Dedifferentiated amniotic fluid mesenchymal stem cell (primary cell): ENCODE measurements around the gene ANKFY1.
"Not testable (repeated sequence)": the region's sequence is repeated elsewhere in the genome, so short reads cannot be mapped to it uniquely, and the experiment has no call there.

ENCODE experiments used
- DNase-seq: peaks from one replicate; pipeline ENCODE4 v3.0.0-alpha.2; 2016; ENCODE audit errors: extremely low spot score

The ANKFY1 gene

DNA sequence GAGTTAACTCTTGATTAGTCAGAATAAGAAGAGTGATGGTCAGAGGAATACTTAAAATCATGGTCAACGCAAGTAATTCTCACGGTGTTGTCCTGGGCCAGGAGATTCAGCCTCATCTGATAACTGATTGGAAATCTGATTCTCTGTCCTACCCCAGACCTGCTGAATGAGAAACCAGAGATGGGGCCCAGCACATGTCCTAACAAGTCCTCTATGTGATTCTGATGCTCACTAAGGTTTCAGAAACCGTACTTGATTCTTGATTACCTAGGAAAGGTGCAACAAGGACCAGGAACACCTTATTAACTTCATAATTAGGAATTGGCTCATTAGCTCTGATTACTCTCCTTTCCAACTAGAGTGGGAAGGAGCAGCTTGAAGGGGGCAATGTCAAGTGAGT is 44.5 kb downstream of the ANKFY1 start:
- no peak for DNase-seq

DNA sequence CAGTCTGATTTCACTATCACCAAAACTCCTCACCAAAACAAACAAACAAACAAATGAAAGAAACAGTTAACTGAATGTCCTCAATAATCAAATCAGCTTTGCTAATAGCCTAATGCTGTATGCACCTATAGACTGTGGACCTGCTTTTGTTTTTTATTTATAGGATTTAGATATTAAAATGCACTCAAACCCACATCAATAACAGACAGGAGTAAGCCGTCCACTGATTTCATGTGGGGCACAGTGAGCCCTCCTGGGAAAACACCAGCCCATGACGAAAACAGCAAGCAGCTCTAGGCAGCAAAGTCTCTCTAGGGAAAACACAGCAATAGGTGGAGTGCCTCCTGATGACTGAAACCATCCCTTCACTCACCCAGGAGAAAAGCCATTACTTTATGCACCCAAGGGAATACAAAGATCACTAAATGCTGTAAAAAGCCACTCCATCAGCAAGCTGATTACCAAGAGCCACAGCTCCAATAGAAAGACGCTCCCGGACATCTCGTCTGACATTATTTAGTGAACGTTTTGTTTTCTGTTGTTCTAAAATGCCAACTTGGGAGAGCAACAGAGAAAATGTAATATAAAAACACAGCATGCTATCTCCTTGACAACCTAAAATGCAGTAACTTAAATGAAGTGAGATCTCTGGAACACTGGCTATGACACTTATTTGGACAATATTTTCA is 47.8 kb downstream of the ANKFY1 start:
- DNase-seq, result no peak

DNA sequence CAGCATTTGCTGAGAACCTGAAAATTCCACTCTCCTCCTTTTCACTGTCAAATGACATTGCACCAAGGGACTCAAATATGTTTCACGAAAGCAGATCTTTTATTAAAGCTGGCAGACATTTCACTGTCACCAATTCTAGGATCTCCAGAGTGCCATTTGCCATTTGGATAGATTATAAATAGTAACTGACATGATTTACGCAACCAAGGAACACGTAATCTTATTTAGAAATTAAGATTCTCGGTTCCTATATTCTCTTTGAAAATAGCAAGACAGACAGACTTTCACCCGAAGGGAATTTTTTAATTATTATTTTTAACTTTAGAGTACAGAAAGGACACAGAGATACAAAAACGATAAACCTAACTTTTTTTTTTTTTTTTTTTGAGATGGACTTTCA is 49.6 kb downstream of the ANKFY1 start:
- no peak for DNase-seq

DNA sequence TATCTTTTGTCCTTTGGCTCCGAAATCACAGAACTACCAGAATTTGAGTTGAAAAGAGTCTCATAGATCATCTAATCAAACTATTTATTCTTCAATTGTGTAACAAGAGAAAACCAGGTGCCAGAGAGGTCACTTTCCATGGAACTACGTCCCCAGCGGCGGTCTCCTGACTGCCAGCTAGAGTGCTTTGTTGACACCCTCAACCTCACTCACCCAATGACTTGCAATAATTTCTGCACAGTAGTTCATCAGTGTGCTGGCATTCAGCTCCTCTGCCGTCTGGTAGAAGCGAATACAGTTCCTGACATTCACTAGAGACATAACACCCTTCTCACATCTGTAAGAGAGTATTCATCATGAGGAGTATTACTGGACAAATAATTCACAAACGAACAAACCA is 54.2 kb downstream of the ANKFY1 start:
- DNase-seq, result no peak

DNA sequence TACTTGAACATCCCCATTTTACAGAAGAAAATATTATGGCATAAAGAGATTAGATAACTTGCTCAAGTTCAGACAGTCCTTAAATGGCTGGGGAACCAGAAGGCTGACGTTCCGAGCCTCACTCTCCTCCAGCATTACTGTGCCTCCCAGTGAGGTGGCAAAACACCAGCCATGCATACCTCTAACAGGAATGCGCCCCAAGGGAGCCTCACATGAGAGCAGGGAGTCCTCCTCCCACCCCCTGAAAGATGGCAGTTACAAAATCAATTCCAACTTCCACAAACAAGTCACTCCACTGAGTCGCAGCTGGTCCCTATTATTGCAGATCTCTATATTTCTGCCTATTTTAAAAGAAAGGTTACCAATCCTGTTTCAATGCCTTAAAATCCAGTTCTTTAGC is 55.5 kb downstream of the ANKFY1 start:
- DNase-seq, result peak; percentile 26

DNA sequence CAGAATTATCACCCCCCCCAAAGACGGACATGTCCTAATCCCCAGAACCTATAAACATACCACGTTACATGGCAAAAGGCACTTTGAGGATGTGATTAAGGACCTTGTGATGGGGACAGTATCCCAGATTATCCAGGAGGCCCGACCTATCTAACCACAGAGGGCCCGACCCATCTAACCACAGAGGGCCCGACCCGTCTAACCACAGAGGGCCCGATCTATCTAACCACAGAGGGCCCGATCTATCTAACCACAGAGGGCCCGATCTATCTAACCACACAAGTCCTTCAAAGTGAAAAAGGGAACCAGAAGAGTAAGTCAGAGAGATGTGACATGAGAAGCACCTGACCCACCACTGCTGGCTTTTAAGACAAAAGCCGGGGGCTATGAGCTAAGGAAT is 56.8 kb downstream of the ANKFY1 start:
- DNase-seq, result no peak

DNA sequence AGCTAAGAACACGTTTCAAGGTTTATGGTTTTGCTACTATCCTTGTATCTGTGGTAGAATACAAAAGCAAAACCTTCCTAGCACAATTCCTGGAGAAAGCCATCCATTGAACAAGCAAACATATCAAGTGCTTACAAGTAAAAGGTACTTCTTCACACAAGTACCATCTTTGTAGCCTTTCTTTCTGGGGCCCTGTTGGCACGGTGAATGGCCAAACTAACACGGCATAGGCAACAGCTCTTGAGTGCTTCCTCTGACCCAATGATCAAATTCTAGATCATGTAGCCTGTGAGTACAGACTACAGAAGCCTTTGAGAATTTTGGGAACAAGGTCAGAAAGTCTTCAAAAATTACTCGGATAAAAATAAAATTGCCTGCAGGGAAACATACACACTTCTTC is 57.9 kb downstream of the ANKFY1 start:
- DNase-seq, result no peak

DNA sequence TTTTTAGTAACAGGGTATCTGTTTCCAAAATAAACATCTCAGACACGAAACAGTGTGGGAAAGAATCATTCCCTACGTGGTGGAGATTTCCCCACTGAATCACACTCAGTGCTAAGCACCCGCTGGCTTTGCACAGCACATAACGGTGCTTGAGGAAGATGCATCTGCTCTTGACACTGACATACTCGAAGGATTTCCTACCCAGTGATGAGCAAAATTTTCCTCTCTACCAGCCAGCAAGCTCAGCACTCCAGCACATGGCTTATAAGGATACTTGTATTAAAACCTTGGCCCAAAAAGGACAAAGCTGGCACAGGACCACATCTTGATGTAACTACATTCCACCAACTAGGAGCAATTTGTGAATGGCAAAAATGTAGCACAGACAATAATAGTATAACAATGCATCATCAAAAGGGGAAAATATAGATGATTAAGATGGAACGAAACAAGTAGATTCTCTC is 59.0 kb downstream of the ANKFY1 start:
- DNase-seq, result peak; percentile 93

DNA sequence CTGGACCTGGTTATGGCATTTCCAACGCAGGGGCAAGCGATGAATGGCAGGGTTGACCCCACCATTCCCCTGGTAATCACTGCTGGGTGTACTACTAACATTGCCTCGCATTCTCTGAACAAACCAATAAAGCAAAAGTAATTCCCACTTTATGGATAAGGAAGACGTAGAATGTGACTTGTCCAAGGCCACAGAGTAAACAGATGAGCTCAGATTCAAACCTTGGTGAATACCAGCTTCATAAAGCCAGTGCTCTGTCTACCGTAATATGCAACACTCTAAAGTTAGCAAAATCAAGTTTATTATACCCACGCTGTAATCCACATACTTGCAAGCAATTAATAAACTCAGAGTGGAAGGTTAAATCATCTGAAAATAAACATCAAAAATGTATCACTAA is 59.6 kb downstream of the ANKFY1 start:
- no peak for DNase-seq

DNA sequence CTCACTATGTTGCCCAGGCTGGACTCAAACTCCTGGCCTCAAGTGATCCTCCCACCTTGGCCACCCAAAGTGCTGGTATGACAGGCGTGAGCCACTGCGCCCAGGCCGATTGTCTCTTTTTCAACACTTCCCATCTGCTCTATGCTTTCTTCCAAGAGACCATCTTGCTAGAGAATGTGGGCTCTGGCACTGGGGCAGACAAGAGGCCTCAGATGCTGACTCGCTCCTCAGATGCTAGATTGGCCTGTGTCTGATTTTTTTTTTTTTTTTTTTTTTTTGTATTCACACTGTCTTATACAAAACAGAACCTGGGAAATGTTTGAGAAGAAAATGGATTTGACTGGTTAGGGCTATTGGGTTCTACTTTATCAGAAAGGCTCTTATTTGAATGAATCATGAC is 62.6 kb downstream of the ANKFY1 start:
- DNase-seq, result no peak

DNA sequence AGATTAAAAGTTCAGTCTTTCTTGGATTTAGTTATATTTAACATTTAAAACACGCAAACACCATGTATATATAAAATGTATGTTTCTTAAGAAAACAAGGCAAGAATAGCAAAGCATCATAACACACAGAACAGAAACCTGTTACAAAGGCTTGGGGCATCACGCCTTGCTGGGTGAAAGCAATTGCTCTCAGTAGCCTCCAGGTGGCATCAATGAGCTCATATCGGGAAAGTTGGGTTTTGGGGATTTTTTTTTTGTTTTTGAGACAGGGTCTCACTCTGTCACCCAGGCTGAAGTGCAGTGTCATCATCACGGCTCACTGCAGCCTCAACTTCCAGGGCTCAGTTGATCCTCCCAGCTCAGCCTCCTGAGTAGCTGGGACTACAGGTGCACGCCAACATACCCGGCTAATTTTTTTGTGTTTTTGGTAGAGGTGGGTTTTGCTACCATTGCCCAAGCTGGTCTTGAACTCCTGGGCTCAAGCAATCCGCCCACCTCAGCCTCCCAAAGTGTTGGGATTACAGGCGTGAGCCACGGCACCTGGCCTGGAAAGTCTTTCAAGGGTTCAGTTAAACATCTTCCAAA is 63.9 kb downstream of the ANKFY1 start:
- peak; percentile 34 for DNase-seq

DNA sequence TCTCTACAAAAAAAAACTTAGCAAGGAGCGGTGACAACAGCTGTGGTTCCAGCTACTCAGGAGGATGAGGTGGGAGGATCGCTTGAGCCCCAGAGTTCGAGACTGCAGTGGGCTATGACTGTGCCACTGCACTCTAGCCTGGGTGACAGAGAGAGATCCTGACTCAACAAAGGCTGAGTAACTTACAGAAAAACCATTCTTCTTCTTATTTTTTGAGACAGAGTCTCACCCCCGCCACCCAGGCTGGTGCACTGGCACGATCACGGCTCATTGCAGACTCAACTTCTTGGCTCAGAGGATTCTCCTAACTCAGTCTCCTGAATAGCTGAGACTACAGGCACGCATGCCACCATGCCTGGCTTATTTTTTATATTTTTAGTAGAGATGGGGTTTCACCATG is 64.8 kb downstream of the ANKFY1 start:
- DNase-seq, result no peak

DNA sequence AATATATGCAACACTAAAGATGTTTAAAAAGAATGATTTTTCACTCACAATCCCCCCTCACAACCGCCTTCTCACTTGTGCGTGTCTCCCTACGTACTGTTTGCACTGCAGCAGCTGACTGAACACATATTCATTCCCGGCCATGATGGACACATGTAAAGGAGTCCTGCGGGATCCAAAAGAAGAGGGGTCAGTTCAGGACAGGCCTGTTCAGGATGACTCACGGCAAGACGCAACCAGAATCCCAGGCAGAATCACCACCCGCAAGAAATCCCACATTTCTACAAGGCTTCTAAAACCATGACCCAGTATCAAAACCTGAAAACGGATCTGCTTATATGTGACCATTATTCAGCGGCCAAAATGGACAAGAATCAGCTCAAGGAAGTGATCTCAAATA is 68.5 kb downstream of the ANKFY1 start:
- no peak for DNase-seq

DNA sequence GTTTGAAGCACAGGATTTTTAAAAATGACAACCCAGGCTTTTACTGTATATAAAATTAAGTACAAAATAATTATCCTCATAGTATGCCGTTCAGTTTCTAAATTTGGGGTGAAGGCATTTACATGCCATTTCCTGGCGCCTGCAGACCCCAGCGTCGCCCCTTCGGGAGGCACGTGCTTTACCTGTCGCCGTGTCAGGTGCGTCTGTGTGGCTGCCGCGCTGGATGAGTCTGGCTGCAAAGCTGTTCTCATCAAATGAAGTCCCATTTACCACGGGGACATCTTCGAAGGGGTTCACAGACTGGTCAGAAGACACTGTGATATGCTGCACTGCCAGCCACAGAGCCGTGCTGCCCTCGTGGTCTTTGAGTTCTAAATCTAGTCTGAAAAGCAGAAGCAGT is 69.0 kb downstream of the ANKFY1 start:
- no peak for DNase-seq

DNA sequence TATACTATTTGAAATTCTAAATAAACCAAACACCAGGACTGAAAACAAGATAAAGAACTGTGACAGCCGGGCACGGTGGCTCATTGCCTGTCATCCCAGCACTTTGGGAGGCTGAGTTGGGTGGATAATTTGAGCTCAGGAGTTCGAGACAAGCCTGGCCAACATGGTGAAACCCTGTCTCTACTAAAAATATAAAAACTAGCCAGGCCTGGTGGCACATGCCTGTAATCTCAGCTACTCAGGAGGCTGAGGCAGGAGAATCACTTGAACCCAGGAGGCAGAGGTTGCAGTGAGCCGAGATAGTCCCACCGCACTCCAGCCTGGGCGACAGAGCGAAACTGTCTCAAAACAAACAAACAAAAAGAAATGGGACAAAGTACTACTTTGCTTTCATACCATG is 73.0 kb downstream of the ANKFY1 start:
- not testable (repeated sequence) for DNase-seq

DNA sequence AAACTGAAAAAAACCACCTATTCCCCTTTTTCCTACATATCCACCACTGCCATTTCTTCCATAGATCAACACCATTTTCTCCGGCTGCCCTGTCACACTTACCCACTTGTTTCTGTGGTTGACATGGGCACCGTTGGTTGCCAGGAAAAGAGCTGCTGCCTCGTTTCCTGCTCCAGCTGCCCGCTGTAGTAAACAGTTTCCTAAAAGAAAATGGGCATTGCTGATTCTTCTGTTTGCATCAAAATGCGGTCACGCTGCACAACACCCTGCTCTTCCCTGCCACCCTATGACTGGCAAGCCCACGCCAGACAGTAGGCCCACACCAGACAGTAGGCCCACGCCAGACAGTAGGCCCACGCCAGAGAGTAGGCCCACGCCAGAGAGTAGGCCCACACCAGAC is 74.5 kb downstream of the ANKFY1 start:
- DNase-seq, result no peak

DNA sequence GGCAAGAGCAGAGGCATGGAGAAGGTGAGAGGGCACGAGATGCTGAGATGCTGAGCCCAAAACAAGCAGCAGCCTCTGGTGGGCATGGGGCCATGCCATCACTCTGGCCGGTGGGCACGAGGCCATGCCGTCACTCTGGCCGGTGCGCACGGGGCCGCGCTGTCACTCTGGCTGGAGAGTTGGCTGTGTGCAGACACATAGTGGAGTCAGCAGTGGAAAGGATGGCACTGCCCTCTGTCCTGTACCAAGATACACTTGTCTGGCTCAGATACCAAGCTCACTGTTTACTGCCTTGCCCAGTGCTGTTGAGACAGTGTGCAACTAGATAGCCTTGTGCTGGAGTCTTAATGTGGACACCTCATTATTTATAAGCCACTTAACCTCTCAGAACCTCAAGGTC is 75.7 kb downstream of the ANKFY1 start:
- DNase-seq, result no peak

DNA sequence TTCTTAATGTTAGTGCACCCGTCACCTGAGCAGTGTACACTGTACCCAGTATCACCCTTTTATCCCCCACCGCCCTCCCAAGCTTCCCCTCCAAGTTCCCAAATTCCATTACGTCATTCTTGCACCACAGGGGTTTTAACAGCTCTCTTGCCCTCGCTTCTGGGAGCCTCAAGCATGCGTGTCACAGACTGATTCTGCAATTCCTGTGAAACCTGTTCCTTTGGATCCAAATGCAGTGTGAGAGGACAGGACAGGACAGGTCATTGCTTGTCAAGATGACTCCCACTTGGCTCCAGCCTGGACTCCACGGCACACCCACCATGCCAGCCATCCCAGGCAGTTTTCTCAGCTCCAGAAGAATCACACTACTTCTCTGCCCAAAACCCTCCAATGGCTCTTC is 76.7 kb downstream of the ANKFY1 start:
- no peak for DNase-seq

DNA sequence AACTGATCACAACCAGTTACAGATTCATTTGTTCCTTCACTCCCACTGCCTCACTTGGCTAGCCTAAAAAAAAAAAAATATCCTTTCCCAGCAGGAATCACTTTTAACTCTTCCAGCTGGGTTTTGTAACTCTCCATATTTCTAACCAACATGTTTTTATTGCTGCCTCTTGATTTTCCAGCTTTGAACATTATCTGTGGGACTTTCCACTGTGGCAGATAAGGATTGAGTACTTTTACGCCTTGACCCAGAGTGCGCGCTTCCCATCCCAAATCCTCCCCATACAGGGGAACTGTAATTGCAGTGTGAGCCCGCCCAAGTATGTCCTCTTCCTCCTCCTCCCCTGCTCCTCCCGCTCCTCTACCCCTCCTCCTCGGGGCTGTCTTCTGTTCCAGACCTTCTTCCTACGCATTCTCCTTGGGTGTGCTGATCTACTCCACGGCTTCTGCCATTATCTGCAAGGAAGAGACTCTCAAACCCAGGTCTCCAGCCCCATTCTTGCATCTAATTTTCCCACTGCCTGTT is 77.4 kb downstream of the ANKFY1 start:
- no peak for DNase-seq

DNA sequence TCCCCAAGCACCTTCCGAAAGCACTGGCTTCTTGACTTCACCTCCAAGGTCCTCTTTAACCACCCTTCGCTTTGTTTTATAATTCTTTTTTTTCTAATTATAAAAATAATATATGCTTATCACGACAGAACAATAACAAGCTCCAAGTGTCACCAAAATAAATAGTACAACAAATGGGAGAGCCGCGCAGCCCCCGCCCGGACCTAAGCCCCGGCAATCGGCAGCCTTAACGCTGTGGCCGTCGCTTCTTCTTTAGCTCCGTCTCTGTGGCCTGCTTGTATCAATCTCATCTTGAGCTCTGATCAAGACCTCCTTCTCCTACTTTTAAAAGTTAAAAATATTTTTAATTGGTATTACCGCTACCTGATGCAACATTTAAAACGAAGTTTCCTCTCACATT is 78.1 kb downstream of the ANKFY1 start:
- no peak for DNase-seq

DNA sequence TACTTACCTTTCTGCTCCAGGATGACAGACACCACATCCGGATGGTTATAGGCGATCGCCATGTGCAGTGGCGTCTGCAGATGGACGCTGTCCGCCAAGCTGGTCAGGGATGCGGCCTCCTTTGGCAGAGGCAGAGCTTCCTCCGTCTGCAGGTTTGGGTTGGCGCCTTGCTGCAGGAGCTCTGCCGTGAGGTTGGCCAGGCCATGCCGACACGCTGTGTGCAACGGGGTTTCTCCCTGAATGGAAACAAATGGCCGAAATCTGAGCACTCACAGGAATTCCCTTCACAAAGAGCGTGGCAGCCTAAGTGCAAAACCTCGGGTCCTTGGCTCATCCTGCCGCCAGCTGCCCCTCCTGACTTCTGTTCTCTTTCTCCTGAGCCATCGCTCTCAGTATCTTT is 79.0 kb downstream of the ANKFY1 start:
- DNase-seq, result no peak

DNA sequence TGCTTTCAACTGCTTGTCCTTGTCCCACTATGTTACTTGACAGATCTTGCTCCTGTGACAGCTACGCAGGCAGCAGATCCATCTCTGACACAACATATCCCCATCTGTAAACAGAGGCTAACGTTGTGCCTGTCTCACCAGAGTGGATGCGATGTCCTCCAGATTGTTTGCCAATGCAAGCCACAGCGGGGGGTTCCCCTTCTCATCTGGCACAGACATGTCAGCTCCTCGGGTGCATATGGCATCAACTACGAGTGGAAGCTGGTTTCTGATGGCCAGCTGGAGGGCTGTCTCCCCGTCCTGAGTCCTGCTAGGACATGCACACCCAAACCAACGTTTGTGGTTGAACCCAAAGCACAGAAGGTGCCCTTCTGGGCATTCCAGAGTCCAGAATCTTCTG is 81.7 kb downstream of the ANKFY1 start:
- no peak for DNase-seq

DNA sequence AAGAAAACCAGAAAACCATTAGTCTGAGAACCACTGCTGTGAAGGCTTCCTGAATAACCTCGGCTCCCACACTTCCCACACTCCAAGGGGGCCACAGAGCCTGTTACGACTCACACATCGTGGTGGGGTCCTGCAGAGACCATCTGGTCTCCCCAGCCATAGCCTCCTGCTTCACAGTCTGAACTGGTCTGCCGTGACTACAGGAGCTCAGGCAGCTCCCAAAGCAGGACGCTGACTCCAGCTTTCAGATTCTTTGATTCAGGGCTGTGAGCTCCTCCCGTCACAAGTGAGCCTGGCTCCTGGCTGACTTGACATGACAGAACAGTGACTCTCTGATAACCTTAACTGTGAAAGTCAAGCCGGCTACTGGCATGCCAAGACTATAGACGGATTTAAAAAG is 83.0 kb downstream of the ANKFY1 start:
- no peak for DNase-seq

DNA sequence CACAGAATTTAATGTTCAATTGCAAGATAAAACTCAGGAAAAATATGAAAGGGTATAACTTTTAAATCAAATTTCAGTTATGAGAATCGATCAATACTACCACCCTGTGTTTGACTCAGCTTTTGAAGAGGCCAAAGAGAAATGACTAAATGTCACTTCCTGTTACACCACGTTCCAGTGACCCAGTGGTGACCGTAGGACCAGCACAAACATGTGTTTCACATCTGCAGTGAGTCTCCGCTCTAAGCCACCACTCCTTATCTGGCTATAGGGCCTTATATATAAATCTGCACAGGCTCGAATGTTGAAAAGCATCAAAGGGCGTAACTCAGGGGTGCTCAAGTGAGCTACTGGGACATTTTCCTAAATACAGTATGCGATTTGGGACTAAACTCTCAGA is 84.7 kb downstream of the ANKFY1 start:
- no peak for DNase-seq
